GM06990 (cell line): ENCODE measurements around the gene CLSTN2.

Experiments
- DNase-seq: peaks from one replicate; pipeline ENCODE4 v3.0.0-alpha.2; 2011; ENCODE audit not compliant: insufficient read length; ENCODE audit errors: extremely low read depth
- H3K27me3 ChIP-seq: replicated peaks from 2 replicates; pipeline ENCODE4 v1.6.0; 2011; ENCODE audit warnings: low read length; ENCODE audit not compliant: control insufficient read depth, insufficient read depth
- H3K36me3 ChIP-seq: 2 replicates; pipeline ENCODE4 v1.5.1; 2011; ENCODE audit warnings: low read length; ENCODE audit not compliant: control insufficient read depth, insufficient read depth
- H3K4me3 ChIP-seq: replicated peaks from 2 replicates; pipeline ENCODE4 v1.5.1; 2011; ENCODE audit warnings: low read depth, mild to moderate bottlenecking, control low read depth, low read length
- CTCF ChIP-seq: IDR thresholded peaks from 2 replicates; pipeline ENCODE4 v1.5.1; 2011; ENCODE audit warnings: low read length, control low read depth, mild to moderate bottlenecking, inconsistent platforms; ENCODE audit not compliant: insufficient read depth, poor library complexity, severe bottlenecking

The CLSTN2 gene

GRCh38 chr3:140530603-140531002 is 595.6 kb downstream of the CLSTN2 start:
- Histone ChIP-seq H3K4me3 (no peak overlapping the region), H3K36me3 (no peaks in the 10 kb centered on the region), H3K27me3 (peaks cover 3% of the 10 kb centered on the region)
- no peak for TF ChIP-seq CTCF
- no peak for DNase-seq

- TF ChIP-seq CTCF: no peak
- DNase-seq: no peak
Observed at GRCh38 chr3:140532793-140533330, 597.9 kb downstream of the CLSTN2 start.

GRCh38 chr3:140536926-140537726 is 602.1 kb downstream of the CLSTN2 start:
- Histone ChIP-seq H3K27me3 (no peaks in the 10 kb centered on the region; the same call in none of the 2 replicates), H3K36me3 (no peaks in the 10 kb centered on the region), H3K4me3 (no peak overlapping the region)
- no peak for TF ChIP-seq CTCF
- no peak for DNase-seq

More at GRCh38 chr3:140532793-140533330, 597.9 kb downstream of the CLSTN2 start:
- no peaks in the 10 kb centered on the region for H3K36me3 ChIP-seq
- H3K27me3 ChIP-seq: peaks cover 3% of the 10 kb centered on the region
- no peak overlapping the region for H3K4me3 ChIP-seq

GRCh38 chr3:140537727-140538082 is 602.7 kb downstream of the CLSTN2 start:
- DNase-seq: no peak
- Histone ChIP-seq H3K4me3 (no peak overlapping the region), H3K36me3 (no peaks in the 10 kb centered on the region), H3K27me3 (no peaks in the 10 kb centered on the region; the same call in none of the 2 replicates)
- TF ChIP-seq CTCF: no peak

GRCh38 chr3:140540262-140540661 is 605.3 kb downstream of the CLSTN2 start:
- H3K27me3 ChIP-seq: no peaks in the 10 kb centered on the region; the same call in none of the 2 replicates
- TF ChIP-seq CTCF: no peak
- H3K36me3 ChIP-seq: no peaks in the 10 kb centered on the region
- no peak overlapping the region for H3K4me3 ChIP-seq
- DNase-seq: no peak
